ENCODE data around the gene NEURL2.
A peak's percentile ranks its signal among the peaks of the same experiment; 100 is the strongest.
"Not testable (repeated sequence)": the region's sequence is repeated elsewhere in the genome, so short reads cannot be mapped to it uniquely, and the experiment has no call there.

The NEURL2 gene

GRCh38 chr20:45919542-45920399 is 28.8 kb upstream of the NEURL2 start:
- no peak for DNase-seq

GRCh38 chr20:45918779-45919537 is 27.9 kb upstream of the NEURL2 start:
- no peak for DNase-seq

- no peak for DNase-seq
Measured at GRCh38 chr20:45918182-45918737, 27.3 kb upstream of the NEURL2 start.

- DNase-seq, result no peak
Measured at GRCh38 chr20:45917790-45918141, 26.8 kb upstream of the NEURL2 start.

- no peak for DNase-seq
Measured at GRCh38 chr20:45913116-45913515, 22.1 kb upstream of the NEURL2 start.

GRCh38 chr20:45912344-45912682 is 21.3 kb upstream of the NEURL2 start:
- no peak for DNase-seq

GRCh38 chr20:45911486-45912343 is 20.7 kb upstream of the NEURL2 start, which contains the start of gene PLTP:
Gene PLTP, minus strand, starts transcription at chr20:45912155. Its CDS starts 703 bp downstream, at chr20:45911452.
- DNase-seq, result no peak

GRCh38 chr20:45910670-45911485 is 19.9 kb upstream of the NEURL2 start:
- peak; percentile 51 for DNase-seq

GRCh38 chr20:45909817-45910669 is 19.0 kb upstream of the NEURL2 start:
- no peak for DNase-seq

- no peak for DNase-seq
Measured at GRCh38 chr20:45909336-45909808, 18.4 kb upstream of the NEURL2 start.

- no peak for DNase-seq
Measured at GRCh38 chr20:45908084-45908483, 17.1 kb upstream of the NEURL2 start.

GRCh38 chr20:45907219-45907948 is 16.4 kb upstream of the NEURL2 start:
- DNase-seq, result no peak

GRCh38 chr20:45905505-45906079 is 14.6 kb upstream of the NEURL2 start:
- DNase-seq, result no peak

- DNase-seq, result no peak
Measured at GRCh38 chr20:45904583-45905504, 13.8 kb upstream of the NEURL2 start.

GRCh38 chr20:45902199-45902701 is 11.2 kb upstream of the NEURL2 start:
- DNase-seq, result no peak

- DNase-seq, result not testable (repeated sequence)
Measured at GRCh38 chr20:45901332-45901731, 10.3 kb upstream of the NEURL2 start.

- no peak for DNase-seq
Measured at GRCh38 chr20:45899046-45899835, 8.2 kb upstream of the NEURL2 start.

- DNase-seq, result no peak
Measured at GRCh38 chr20:45898285-45898684, 7.3 kb upstream of the NEURL2 start.
